ENCODE results near the gene OR56A5.

The OR56A5 gene

DNA sequence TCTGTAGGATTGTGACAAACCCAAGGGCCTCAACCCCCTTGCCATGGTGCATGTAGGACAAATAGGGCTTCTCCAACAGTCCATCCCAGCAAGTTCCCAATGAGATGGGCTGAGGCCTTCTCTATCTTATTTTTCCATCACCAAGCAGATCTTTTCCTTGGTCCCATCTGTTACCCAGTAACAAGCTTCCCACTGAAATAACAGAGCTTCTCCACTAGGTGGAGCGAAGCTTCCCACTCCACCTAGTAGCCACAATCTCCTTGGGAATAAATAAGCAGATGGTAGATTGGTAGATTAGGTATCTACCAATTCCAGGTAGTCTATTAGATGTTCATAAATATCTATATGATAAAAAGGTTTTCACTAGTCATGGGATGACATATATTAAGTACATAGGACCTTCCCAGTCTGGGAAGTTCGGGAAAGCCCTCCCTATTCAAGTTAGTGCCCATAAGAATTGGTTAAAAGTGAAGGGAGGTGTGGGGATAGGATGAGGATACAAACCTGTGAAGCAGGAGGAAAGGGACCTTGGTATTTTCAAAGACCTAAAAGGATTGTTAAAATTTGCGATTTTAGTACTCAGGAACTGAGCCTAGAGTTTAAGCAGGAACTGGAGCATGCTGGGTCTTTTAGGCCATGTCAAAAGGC, 24.4 kb upstream of the OR56A5 start:
- TF ChIP-seq, protein P1, sequence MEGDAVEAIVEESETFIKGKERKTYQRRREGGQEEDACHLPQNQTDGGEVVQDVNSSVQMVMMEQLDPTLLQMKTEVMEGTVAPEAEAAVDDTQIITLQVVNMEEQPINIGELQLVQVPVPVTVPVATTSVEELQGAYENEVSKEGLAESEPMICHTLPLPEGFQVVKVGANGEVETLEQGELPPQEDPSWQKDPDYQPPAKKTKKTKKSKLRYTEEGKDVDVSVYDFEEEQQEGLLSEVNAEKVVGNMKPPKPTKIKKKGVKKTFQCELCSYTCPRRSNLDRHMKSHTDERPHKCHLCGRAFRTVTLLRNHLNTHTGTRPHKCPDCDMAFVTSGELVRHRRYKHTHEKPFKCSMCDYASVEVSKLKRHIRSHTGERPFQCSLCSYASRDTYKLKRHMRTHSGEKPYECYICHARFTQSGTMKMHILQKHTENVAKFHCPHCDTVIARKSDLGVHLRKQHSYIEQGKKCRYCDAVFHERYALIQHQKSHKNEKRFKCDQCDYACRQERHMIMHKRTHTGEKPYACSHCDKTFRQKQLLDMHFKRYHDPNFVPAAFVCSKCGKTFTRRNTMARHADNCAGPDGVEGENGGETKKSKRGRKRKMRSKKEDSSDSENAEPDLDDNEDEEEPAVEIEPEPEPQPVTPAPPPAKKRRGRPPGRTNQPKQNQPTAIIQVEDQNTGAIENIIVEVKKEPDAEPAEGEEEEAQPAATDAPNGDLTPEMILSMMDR (conservative IDR thresholded peaks at IDR 0.05; ENCODE audit: low read depth, low read length): peak; percentile 50
- H3K4me3 ChIP-seq (ENCODE audit: low read length): no peak overlapping the region
- no peak for DNase-seq (ENCODE audit: low read depth)

DNA sequence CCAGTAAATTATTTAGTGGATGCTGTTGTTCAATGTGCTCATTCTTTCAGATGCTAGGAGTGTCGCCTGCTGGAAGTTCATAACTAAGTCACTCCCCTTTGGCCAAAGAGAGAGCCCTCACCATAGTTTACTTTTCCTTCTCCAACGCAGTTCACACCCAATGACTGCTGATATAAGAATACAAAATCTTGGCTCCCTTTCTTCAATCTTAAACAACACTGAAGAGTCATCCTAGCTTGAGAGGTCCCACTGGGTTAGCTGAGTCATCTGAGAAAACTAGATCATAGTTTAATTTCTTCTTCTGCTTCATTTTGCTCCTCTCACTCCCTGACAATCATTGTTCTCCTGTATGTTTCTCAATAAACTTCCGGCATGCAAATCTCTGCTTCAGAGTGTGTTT, 23.9 kb upstream of the OR56A5 start:
- no peak overlapping the region for H3K4me3 ChIP-seq (ENCODE audit: low read length)
- TF ChIP-seq, protein P1 (conservative IDR thresholded peaks at IDR 0.05; ENCODE audit: low read depth, low read length): no peak
- DNase-seq (ENCODE audit: low read depth): no peak

DNA sequence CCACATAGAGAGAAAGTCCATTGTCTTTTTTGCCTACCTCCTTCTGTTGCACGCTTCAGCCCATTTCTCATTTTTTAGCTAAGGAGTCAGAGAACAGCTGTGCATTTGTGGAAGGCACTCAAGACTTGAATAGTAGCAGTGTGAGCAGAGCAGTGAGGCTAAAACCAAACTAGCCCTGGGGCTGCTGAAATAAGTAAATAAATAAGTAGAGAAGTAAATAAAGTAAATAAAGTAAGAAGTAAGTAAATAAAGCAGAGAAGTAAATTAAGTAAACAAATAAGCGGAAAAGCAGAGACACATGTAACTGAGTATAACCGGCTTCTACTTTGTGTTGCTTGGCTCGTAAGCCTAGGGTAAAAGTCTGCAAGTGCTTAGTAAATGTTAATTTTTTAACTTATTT, 20.9 kb upstream of the OR56A5 start:
- H3K4me3 ChIP-seq (ENCODE audit: low read length): no peak overlapping the region
- TF ChIP-seq, protein P1 (conservative IDR thresholded peaks at IDR 0.05; ENCODE audit: low read depth, low read length): no peak
- no peak for DNase-seq (ENCODE audit: low read depth)

DNA sequence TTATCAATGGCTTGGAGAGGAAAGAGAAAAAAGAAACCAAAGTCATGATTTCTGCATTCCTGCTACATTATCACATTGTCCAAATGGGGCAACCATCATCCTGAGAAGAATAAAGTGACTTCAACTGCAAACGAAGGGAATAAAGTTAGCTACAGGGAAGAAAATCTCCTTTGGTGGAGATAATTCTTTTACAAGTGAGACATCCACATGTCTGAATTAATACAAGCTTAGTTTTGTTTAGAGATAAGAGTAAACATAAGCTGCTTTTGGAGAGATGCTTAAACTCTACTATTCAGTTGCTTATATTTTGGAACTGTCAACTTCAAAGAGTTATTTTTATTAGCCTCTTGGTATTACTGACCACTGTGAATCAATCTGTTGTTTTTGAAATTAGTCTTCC, 18.6 kb upstream of the OR56A5 start, which contains the start of gene OR52L1:
Gene OR52L1, minus strand, starts transcription at position 101 of the 400 bp plus-strand sequence. Its CDS starts 55 bp downstream, at position 46.
- DNase-seq (ENCODE audit: low read depth): no peak
- TF ChIP-seq, protein P1 (conservative IDR thresholded peaks at IDR 0.05; ENCODE audit: low read depth, low read length): no peak
- H3K4me3 ChIP-seq (ENCODE audit: low read length): no peak within 1 kb of the TSS

DNA sequence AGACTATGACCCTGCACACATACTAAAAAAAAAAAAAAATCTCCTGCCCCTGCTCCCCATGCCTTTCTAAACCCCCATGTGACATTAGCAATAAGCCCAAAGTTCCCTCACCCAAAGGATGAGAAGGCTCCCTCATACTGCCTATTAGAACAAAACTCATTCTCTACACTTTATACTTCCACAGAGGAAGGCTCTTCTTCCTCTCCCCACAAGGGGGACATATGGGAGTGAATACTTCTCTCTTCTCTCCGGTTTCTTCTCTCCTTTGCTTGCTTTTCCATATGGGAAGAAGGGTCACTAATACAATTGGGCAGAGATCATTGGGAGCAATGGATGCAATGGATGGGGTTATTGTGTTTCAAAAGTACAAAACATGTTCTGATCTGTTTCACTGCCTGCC, 15.1 kb upstream of the OR56A5 start:
- no peak overlapping the region for H3K4me3 ChIP-seq (ENCODE audit: low read length)
- TF ChIP-seq, protein P1 (conservative IDR thresholded peaks at IDR 0.05; ENCODE audit: low read depth, low read length): no peak
- DNase-seq (ENCODE audit: low read depth): no peak

DNA sequence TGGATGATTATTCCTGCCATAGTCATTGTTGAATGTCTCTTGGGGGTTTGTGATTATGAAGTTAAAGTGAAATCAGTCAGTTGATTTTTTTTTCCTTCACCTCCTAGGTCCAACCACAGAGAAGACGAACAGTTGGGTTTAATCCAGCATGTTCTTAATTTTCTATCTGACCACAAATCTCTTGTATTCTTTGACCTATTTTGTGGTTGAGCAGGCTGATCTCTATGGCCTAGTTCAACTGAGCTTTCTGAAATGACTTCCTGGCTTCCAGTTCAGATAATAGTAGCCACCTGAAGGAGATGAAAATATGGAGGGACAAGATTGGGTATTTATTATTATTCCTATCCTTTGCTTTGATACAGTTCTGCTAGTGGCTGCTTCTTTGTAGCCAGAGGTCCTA, 5.2 kb upstream of the OR56A5 start:
- TF ChIP-seq, protein P1 (conservative IDR thresholded peaks at IDR 0.05; ENCODE audit: low read depth, low read length): no peak
- H3K4me3 ChIP-seq (ENCODE audit: low read length): no peak overlapping the region
- no peak for DNase-seq (ENCODE audit: low read depth)

DNA sequence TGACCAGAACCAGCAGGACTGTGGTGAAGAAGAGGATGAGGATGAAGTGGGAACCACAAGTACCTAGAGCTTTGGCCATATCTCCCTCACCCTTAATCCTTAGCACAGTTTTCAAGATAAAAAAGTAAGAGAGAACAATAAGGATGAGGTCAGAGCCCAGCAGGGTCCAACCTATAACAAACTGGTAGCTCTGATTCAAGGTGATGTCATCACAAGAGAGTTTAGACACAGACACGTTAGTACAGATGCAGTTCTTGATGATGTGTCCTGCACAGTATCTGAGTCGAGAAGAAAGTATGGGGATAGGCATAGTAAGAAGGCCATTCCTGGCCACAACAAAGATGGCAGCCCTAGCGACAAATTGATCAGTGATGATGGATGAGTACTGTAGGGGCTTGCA, 586 bp downstream of the OR56A5 start:
- no peak overlapping the region for H3K4me3 ChIP-seq (ENCODE audit: low read length)
- TF ChIP-seq, protein P1 (conservative IDR thresholded peaks at IDR 0.05; ENCODE audit: low read depth, low read length): no peak
- no peak for DNase-seq (ENCODE audit: low read depth)
